ENCODE data around the gene KNCN. TPM values are rescaled to one million over a fixed set of nuclear protein-coding genes. Genes with fewer than 3 reads are reported as not detected.

The KNCN gene
- polyA plus RNA-seq, 1 experiment: not detected

GRCh38 chr1:46523496-46524353 is 27.7 kb downstream of the KNCN start:
- Histone ChIP-seq H3K27ac (ENCODE audit: low read depth, low read length) (no peak overlapping the region), H3K9me3 (ENCODE audit: control insufficient read depth, insufficient read depth, low read length) (no peaks in the 10 kb centered on the region), H3K4me3 (ENCODE audit: low read depth, low read length) (no peak overlapping the region), H3K27me3 (ENCODE audit: control insufficient read depth, insufficient read depth, low read length) (peaks cover 35% of the 10 kb centered on the region)
- no peak for DNase-seq (ENCODE audit: low read depth, low spot score)
- no peak for TF ChIP-seq CTCF (IDR thresholded peaks at IDR 0.05; ENCODE audit: low read depth, low read length)
- ChIA-PET CTCF (interaction anchor here (1.0 to 2.9 kb wide), 4 partner anchors 47 to 114 kb away, joined by 3 to 22 read pairs (median 4); no protein-coding TSS in a partner anchor), POLR2A (no interaction called here)

GRCh38 chr1:46522969-46523320 is 28.5 kb downstream of the KNCN start:
- no peak overlapping the region for H3K4me3 ChIP-seq (ENCODE audit: low read depth, low read length)
- H3K27ac ChIP-seq (ENCODE audit: low read depth, low read length): no peak overlapping the region
- DNase-seq (ENCODE audit: low read depth, low spot score): no peak
- H3K27me3 ChIP-seq (ENCODE audit: control insufficient read depth, insufficient read depth, low read length): peaks cover 30% of the 10 kb centered on the region
- H3K9me3 ChIP-seq (ENCODE audit: control insufficient read depth, insufficient read depth, low read length): no peaks in the 10 kb centered on the region
- ChIA-PET CTCF (interaction anchor here (0.9 to 2.9 kb wide), 5 partner anchors 10 to 113 kb away, joined by 3 to 22 read pairs (median 4); no protein-coding TSS in a partner anchor), POLR2A (no interaction called here)
- TF ChIP-seq CTCF (IDR thresholded peaks at IDR 0.05; ENCODE audit: low read depth, low read length): no peak

- DNase-seq (ENCODE audit: low read depth, low spot score): no peak
- POLR2A ChIA-PET: no interaction called here
- Histone ChIP-seq H3K27ac (ENCODE audit: low read depth, low read length) (peak overlapping the region; percentile 21), H3K9me3 (ENCODE audit: control insufficient read depth, insufficient read depth, low read length) (no peaks in the 10 kb centered on the region), H3K27me3 (ENCODE audit: control insufficient read depth, insufficient read depth, low read length) (peaks cover 25% of the 10 kb centered on the region), H3K4me3 (ENCODE audit: low read depth, low read length) (no peak overlapping the region)
- CTCF ChIA-PET: interaction anchor here (0.7 to 2.9 kb wide), 8 partner anchors 11 to 113 kb away, joined by 3 to 22 read pairs (median 4); no protein-coding TSS in a partner anchor
- TF ChIP-seq CTCF (IDR thresholded peaks at IDR 0.05; ENCODE audit: low read depth, low read length): no peak
Measured at GRCh38 chr1:46522184-46522968, 29.1 kb downstream of the KNCN start.

GRCh38 chr1:46521414-46521813 is 30.0 kb downstream of the KNCN start:
- CTCF ChIA-PET: interaction anchor here (0.7 to 2.2 kb wide), 5 partner anchors 12 to 79 kb away, joined by 3 to 12 read pairs (median 4); no protein-coding TSS in a partner anchor
- DNase-seq (ENCODE audit: low read depth, low spot score): no peak
- POLR2A ChIA-PET: no interaction called here
- Histone ChIP-seq H3K27ac (ENCODE audit: low read depth, low read length) (no peak overlapping the region), H3K27me3 (ENCODE audit: control insufficient read depth, insufficient read depth, low read length) (peaks cover 30% of the 10 kb centered on the region), H3K9me3 (ENCODE audit: control insufficient read depth, insufficient read depth, low read length) (no peaks in the 10 kb centered on the region), H3K4me3 (ENCODE audit: low read depth, low read length) (no peak overlapping the region)
- no peak for TF ChIP-seq CTCF (IDR thresholded peaks at IDR 0.05; ENCODE audit: low read depth, low read length)

Data from AG04450 (cell line).